Esophagus squamous epithelium (tissue), 5 donors: ENCODE measurements around the gene CD47. TPM values are rescaled to one million over a fixed set of nuclear protein-coding genes. Genes with fewer than 3 reads are reported as not detected.
A peak's percentile ranks its signal among the peaks of the same experiment; 100 is the strongest.

Experiments used
- DNase-seq: peaks from one replicate; lab custom pipeline; 2025; lab: John Stamatoyannopoulos, UW
- H3K27ac ChIP-seq, 4 donors: fragments of 200-600 bp; sonication (generic); one replicate each; pipeline ENCODE4 v1.5.1; 2016 to 2019; ENCODE audit warnings: mild to moderate bottlenecking in 1 of 4
- H3K27me3 ChIP-seq, 4 donors: fragments of 200-600 bp; sonication (generic); 1 replicate in 3 of 4; 2 replicates in 1 of 4; pipeline versions ENCODE4 v1.5.1 to v1.6.0; 2017 to 2021; ENCODE audit warnings: antibody characterized with exemption in 1 of 4
- H3K36me3 ChIP-seq, 3 donors: fragments of 200-600 bp; sonication (generic); one replicate each; pipeline ENCODE4 v1.5.1; 2016 to 2019
- H3K4me1 ChIP-seq, 3 donors: fragments of 200-600 bp; sonication (generic); one replicate each; pipeline ENCODE4 v1.5.1; 2017 to 2019
- H3K4me3 ChIP-seq, 4 donors: fragments of 200-600 bp; sonication (generic); 1 replicate in 3 of 4; 2 replicates in 1 of 4; pipeline ENCODE4 v1.5.1; 2016 to 2019; ENCODE audit warnings: mild to moderate bottlenecking in 2 of 4, moderate library complexity in 1 of 4
- H3K9me3 ChIP-seq, 3 donors: fragments of 200-600 bp; sonication (generic); one replicate each; pipeline ENCODE4 v1.5.1; 2016 to 2019
- POLR2A ChIP-seq, 4 donors: fragments of 450-650 bp; IDR thresholded peaks; one replicate each; pipeline ENCODE4 v1.6.1; 2017; ENCODE audit warnings: antibody characterized with exemption in 4 of 4, mild to moderate bottlenecking in 4 of 4, moderate library complexity in 3 of 4
- WGBS, 2 donors: methylation state at CpG; one replicate each; pipeline ENCODE4 v1.1.5; 2018; 5-methylcytosine and 5-hydroxymethylcytosine counted together
- intact Hi-C: fragments of 100-400 bp; cut with DNase I; formaldehyde crosslinking; loops from one replicate; pipeline ENCODE4 v1.15.0; 2022
- total RNA-seq, 4 donors: library from RNA; depleted of rRNA; stranded (reverse); fragments of >200 nt; gene quantifications; one replicate each; pipeline ENCODE4 v1.1.0, GENCODE V29; 2016
- TF ChIP-seq, protein P1 (sequence below), 6 experiments: fragments of 450-650 bp in 4 of 6; fragments of 200-600 bp in 2 of 6; sonication (generic) in 2 of 6; IDR thresholded peaks; one replicate each; pipeline ENCODE4 v1.5.1; 2016 to 2019; ENCODE audit warnings: antibody characterized with exemption in 6 of 6, mild to moderate bottlenecking in 4 of 6, moderate library complexity in 4 of 6
- donor health status: DM: yes; HTN: yes; CAD: no.

The CD47 gene
- total RNA-seq, 4 donors from 2014 or later: 79.0 to 177 (median 115) TPM

DNA sequence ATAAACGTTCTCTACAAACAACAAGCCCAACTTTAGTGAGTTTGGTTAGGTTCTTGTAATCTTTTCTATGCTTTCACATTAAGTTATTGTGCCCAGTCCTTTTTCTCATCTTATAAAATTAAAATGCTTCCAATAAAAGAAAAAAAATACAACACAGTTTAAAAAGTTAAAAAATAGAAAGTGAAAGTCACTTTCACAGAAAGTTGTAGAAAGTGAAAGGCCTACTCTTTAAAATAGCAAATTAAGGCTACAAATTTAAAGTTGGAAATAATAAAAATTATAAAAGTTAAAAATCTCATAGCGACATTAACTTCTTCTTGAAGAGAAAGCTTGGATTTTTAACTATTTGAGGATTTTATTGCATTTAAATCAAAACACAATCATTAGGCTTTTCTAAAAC lies 35.9 kb downstream of the CD47 start:
- TF ChIP-seq POLR2A (IDR thresholded peaks at IDR 0.05): no peak
- TF ChIP-seq, protein P1, sequence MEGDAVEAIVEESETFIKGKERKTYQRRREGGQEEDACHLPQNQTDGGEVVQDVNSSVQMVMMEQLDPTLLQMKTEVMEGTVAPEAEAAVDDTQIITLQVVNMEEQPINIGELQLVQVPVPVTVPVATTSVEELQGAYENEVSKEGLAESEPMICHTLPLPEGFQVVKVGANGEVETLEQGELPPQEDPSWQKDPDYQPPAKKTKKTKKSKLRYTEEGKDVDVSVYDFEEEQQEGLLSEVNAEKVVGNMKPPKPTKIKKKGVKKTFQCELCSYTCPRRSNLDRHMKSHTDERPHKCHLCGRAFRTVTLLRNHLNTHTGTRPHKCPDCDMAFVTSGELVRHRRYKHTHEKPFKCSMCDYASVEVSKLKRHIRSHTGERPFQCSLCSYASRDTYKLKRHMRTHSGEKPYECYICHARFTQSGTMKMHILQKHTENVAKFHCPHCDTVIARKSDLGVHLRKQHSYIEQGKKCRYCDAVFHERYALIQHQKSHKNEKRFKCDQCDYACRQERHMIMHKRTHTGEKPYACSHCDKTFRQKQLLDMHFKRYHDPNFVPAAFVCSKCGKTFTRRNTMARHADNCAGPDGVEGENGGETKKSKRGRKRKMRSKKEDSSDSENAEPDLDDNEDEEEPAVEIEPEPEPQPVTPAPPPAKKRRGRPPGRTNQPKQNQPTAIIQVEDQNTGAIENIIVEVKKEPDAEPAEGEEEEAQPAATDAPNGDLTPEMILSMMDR (IDR thresholded peaks at IDR 0.05): no peak
- Histone ChIP-seq H3K4me3 (no peak overlapping the region), H3K36me3 (peaks cover 0 to 74% (median 4%) of the 10 kb centered on the region in 3 donors), H3K27me3 (no peaks in the 10 kb centered on the region), H3K27ac (no peak overlapping the region), H3K9me3 (no peaks in the 10 kb centered on the region), H3K4me1 (peaks cover 0 to 21% (median 12%) of the 10 kb centered on the region in 3 donors)
- 92% methylated on average over 2 of the region's 2 CpGs for WGBS, 2 donors
- DNase-seq: no peak
- intact Hi-C loops: no loop called here

DNA sequence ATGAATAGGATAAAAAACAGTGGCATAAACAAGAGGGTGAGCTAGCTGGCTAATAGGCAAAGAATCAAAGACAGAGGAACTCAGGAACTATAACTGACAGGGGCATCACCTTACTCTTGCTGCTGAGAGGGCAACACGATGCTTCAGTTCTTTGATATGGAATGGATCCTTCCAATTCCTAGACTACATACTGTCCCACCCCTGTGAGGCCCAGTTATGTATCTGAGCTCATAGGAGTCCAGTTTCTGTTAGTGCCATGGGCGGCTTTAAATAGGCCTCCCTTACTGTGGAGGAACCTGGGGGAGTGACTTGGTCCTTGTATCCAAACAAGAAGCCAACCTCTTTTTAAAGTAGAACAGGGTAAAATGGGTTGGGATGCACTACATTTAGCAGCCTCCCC lies 37.3 kb downstream of the CD47 start:
- Histone ChIP-seq H3K27ac (peak overlapping the region in 3 of 4 donors; percentile 2 to 59 (median 33)), H3K27me3 (no peaks in the 10 kb centered on the region), H3K36me3 (peaks cover 0 to 68% (median 3%) of the 10 kb centered on the region in 3 donors), H3K4me3 (no peak overlapping the region), H3K9me3 (no peaks in the 10 kb centered on the region), H3K4me1 (peaks cover 0 to 21% (median 12%) of the 10 kb centered on the region in 3 donors)
- TF ChIP-seq, protein P1 (IDR thresholded peaks at IDR 0.05): no peak
- TF ChIP-seq POLR2A (IDR thresholded peaks at IDR 0.05): no peak
- WGBS, 2 donors: 71 to 80% methylated on average over 1 to 2 of the region's 2 CpGs
- DNase-seq: no peak
- intact Hi-C loops: no loop called here

DNA sequence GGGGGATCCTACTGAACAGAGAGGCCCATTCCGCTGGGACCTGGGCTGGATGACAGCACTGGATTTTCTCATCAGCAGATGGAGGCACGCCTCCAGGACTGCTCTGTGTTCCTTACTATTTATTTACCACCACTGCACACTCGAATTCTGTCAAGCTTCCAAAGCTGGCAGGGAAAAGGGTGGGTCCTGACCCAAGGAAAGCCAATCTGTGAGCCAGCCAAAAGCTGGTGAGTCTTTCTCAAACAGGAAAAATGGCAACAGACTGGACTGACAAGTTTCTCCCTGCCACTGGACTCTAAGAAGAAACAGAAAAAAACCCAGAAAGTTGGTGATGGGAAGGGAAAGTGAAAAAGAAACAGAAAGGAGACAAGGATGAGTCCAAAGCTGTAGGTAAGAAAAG lies 37.8 kb downstream of the CD47 start:
- no peak for TF ChIP-seq POLR2A (IDR thresholded peaks at IDR 0.05)
- H3K9me3 ChIP-seq: no peaks in the 10 kb centered on the region
- no peak overlapping the region for H3K4me3 ChIP-seq
- no peak for DNase-seq
- H3K36me3 ChIP-seq: peaks cover 0 to 65% (median 0%) of the 10 kb centered on the region in 3 donors
- 37 to 52% methylated on average over 3 of the region's 3 CpGs for WGBS, 2 donors
- peaks cover 0 to 21% (median 12%) of the 10 kb centered on the region in 3 donors for H3K4me1 ChIP-seq
- peak overlapping the region in 3 of 4 donors; percentile 2 to 59 (median 33) for H3K27ac ChIP-seq
- intact Hi-C loops: no loop called here
- no peaks in the 10 kb centered on the region for H3K27me3 ChIP-seq

DNA sequence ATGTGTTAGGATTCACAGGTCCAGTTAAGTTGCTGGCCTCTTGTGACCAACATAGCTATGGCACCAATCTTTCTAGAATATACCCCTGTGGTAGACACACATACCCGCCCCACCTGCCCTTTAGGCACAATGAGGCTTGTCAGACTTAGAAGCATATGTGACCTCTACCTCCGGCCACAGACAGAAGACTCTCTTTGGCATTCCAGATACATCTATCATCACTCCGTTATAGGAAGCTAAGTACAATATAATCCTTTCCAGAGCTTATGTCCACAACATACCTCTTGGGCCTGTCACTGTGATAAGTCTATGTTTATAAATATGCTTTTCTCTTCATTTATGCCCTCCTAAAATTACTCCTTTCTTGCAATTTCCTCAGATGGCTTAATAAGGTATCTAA lies 39.8 kb downstream of the CD47 start:
- Histone ChIP-seq H3K27me3 (no peaks in the 10 kb centered on the region), H3K9me3 (no peaks in the 10 kb centered on the region), H3K4me1 (peaks cover 0 to 21% (median 12%) of the 10 kb centered on the region in 3 donors), H3K4me3 (no peak overlapping the region), H3K36me3 (peaks cover 0 to 66% (median 0%) of the 10 kb centered on the region in 3 donors), H3K27ac (no peak overlapping the region)
- no peak for TF ChIP-seq POLR2A (IDR thresholded peaks at IDR 0.05)
- TF ChIP-seq, protein P1 (IDR thresholded peaks at IDR 0.05): no peak
- 85 to 96% methylated on average over 3 of the region's 3 CpGs for WGBS, 2 donors
- intact Hi-C loops: no loop called here
- no peak for DNase-seq

DNA sequence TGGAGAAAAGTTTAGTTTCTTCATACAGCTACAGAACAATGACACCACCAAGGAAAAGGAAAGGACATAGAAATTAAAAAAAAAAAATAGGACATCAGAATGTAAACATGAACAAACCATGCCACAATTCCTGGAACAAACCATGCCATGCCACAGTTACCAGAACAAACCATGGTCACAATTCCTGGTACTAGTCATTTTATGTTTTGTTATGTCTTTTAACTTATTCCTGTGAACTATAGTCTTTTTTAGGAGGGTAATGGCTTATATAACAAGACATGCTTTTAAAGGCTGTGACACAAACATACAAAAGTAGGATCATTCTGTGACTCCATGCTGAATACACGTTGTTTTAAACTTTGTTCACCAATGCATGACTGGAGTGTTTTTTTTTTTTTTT lies 42.8 kb downstream of the CD47 start:
- intact Hi-C loops: no loop called here
- Histone ChIP-seq H3K36me3 (peaks cover 0 to 73% (median 0%) of the 10 kb centered on the region in 3 donors), H3K4me3 (no peak overlapping the region), H3K27ac (no peak overlapping the region), H3K4me1 (peaks cover 0 to 10% (median 5%) of the 10 kb centered on the region in 3 donors), H3K9me3 (no peaks in the 10 kb centered on the region), H3K27me3 (no peaks in the 10 kb centered on the region)
- TF ChIP-seq POLR2A (IDR thresholded peaks at IDR 0.05): no peak
- TF ChIP-seq, protein P1 (IDR thresholded peaks at IDR 0.05): no peak
- 78 to 92% methylated on average over 1 of the region's 1 CpG for WGBS, 2 donors
- no peak for DNase-seq

DNA sequence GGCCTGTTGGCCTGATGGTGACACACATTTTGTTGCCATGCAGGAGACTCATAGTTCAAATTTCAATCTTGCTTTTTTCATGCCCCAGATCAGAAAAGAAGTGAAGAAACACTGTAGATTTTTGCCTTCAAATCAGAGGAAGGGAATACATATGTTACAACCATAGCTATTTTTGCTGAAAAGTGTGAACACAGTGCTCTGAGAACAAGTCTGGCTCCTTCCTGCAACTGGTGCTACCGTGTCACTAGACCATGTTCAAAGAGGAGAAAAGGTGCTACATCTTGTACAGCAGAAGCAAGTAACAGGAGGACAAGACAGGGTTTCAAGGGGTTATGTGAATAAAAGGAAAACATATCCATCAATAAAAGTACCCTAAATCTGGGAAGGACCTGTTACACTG lies 44.6 kb downstream of the CD47 start:
- Histone ChIP-seq H3K27me3 (no peaks in the 10 kb centered on the region), H3K4me1 (no peaks in the 10 kb centered on the region), H3K36me3 (peaks cover 0 to 69% (median 0%) of the 10 kb centered on the region in 3 donors), H3K27ac (no peak overlapping the region), H3K9me3 (no peaks in the 10 kb centered on the region), H3K4me3 (no peak overlapping the region)
- no peak for TF ChIP-seq POLR2A (IDR thresholded peaks at IDR 0.05)
- TF ChIP-seq, protein P1 (IDR thresholded peaks at IDR 0.05): no peak
- intact Hi-C loops: no loop called here
- 90 to 92% methylated on average over 1 of the region's 1 CpG for WGBS, 2 donors
- no peak for DNase-seq
